ENCODE results near the gene DNM3.

DNM3 gene

GRCh38 chr1:172322219-172323061 lies 481.1 kb downstream of the DNM3 start:
- H3K9me3 ChIP-seq (ENCODE audit: control insufficient read depth in 5 of 5, low read length in 5 of 5): no peaks in the 10 kb centered on the region
- H3K9ac ChIP-seq (ENCODE audit: low read length in 5 of 5): peak overlapping the region in 2 of 5 donors; percentile 19 to 56
- H3K4me3 ChIP-seq (ENCODE audit: low read depth in 1 of 5, low read length in 5 of 5): peak overlapping the region; percentile 6 to 48 (median 37)
- no peaks in the 10 kb centered on the region for H3K36me3 ChIP-seq (ENCODE audit: control insufficient read depth in 5 of 5, insufficient read depth in 5 of 5, low read length in 5 of 5)
- H3K27me3 ChIP-seq (ENCODE audit: control insufficient read depth in 5 of 5, insufficient read depth in 4 of 5, low read length in 5 of 5): no peaks in the 10 kb centered on the region
- peaks cover 0 to 29% (median 19%) of the 10 kb centered on the region in 5 donors for H3K4me1 ChIP-seq (ENCODE audit: control insufficient read depth in 5 of 5, insufficient read depth in 5 of 5, low read length in 5 of 5)
- peak overlapping the region; percentile 63 for H3K27ac ChIP-seq (ENCODE audit: low read depth, low read length)

GRCh38 chr1:172323686-172324085 lies 482.4 kb downstream of the DNM3 start:
- Histone ChIP-seq H3K27ac (ENCODE audit: low read depth, low read length) (no peak overlapping the region), H3K9ac (ENCODE audit: low read length in 5 of 5) (no peak overlapping the region), H3K4me1 (ENCODE audit: control insufficient read depth in 5 of 5, insufficient read depth in 5 of 5, low read length in 5 of 5) (peaks cover 0 to 29% (median 19%) of the 10 kb centered on the region in 5 donors), H3K9me3 (ENCODE audit: control insufficient read depth in 5 of 5, low read length in 5 of 5) (peaks cover 0 to 4% (median 0%) of the 10 kb centered on the region in 5 donors), H3K4me3 (ENCODE audit: low read depth in 1 of 5, low read length in 5 of 5) (no peak overlapping the region), H3K27me3 (ENCODE audit: control insufficient read depth in 5 of 5, insufficient read depth in 4 of 5, low read length in 5 of 5) (no peaks in the 10 kb centered on the region), H3K36me3 (ENCODE audit: control insufficient read depth in 5 of 5, insufficient read depth in 5 of 5, low read length in 5 of 5) (no peaks in the 10 kb centered on the region)

- Histone ChIP-seq H3K4me3 (ENCODE audit: low read depth in 1 of 5, low read length in 5 of 5) (no peak overlapping the region), H3K27me3 (ENCODE audit: control insufficient read depth in 5 of 5, insufficient read depth in 4 of 5, low read length in 5 of 5) (no peaks in the 10 kb centered on the region), H3K9me3 (ENCODE audit: control insufficient read depth in 5 of 5, low read length in 5 of 5) (peaks cover 0 to 4% (median 0%) of the 10 kb centered on the region in 5 donors), H3K4me1 (ENCODE audit: control insufficient read depth in 5 of 5, insufficient read depth in 5 of 5, low read length in 5 of 5) (peaks cover 0 to 29% (median 19%) of the 10 kb centered on the region in 5 donors), H3K27ac (ENCODE audit: low read depth, low read length) (no peak overlapping the region), H3K9ac (ENCODE audit: low read length in 5 of 5) (no peak overlapping the region), H3K36me3 (ENCODE audit: control insufficient read depth in 5 of 5, insufficient read depth in 5 of 5, low read length in 5 of 5) (no peaks in the 10 kb centered on the region)
These were observed 482.8 kb downstream of the DNM3 start for GRCh38 chr1:172324086-172324485.

- H3K27ac ChIP-seq (ENCODE audit: low read depth, low read length): no peak overlapping the region
- H3K27me3 ChIP-seq (ENCODE audit: control insufficient read depth in 5 of 5, insufficient read depth in 4 of 5, low read length in 5 of 5): no peaks in the 10 kb centered on the region
- H3K9me3 ChIP-seq (ENCODE audit: control insufficient read depth in 5 of 5, low read length in 5 of 5): peaks cover 0 to 4% (median 0%) of the 10 kb centered on the region in 5 donors
- no peaks in the 10 kb centered on the region for H3K36me3 ChIP-seq (ENCODE audit: control insufficient read depth in 5 of 5, insufficient read depth in 5 of 5, low read length in 5 of 5)
- no peak overlapping the region for H3K9ac ChIP-seq (ENCODE audit: low read length in 5 of 5)
- H3K4me3 ChIP-seq (ENCODE audit: low read depth in 1 of 5, low read length in 5 of 5): no peak overlapping the region
- H3K4me1 ChIP-seq (ENCODE audit: control insufficient read depth in 5 of 5, insufficient read depth in 5 of 5, low read length in 5 of 5): peaks cover 0 to 29% (median 19%) of the 10 kb centered on the region in 5 donors
These were observed 483.5 kb downstream of the DNM3 start for GRCh38 chr1:172324761-172325160.

- H3K27me3 ChIP-seq (ENCODE audit: control insufficient read depth in 5 of 5, insufficient read depth in 4 of 5, low read length in 5 of 5): no peaks in the 10 kb centered on the region
- no peak overlapping the region for H3K4me3 ChIP-seq (ENCODE audit: low read depth in 1 of 5, low read length in 5 of 5)
- H3K36me3 ChIP-seq (ENCODE audit: control insufficient read depth in 5 of 5, insufficient read depth in 5 of 5, low read length in 5 of 5): no peaks in the 10 kb centered on the region
- no peak overlapping the region for H3K9ac ChIP-seq (ENCODE audit: low read length in 5 of 5)
- no peak overlapping the region for H3K27ac ChIP-seq (ENCODE audit: low read depth, low read length)
- H3K9me3 ChIP-seq (ENCODE audit: control insufficient read depth in 5 of 5, low read length in 5 of 5): peaks cover 0 to 4% (median 0%) of the 10 kb centered on the region in 5 donors
- peaks cover 0 to 29% (median 18%) of the 10 kb centered on the region in 5 donors for H3K4me1 ChIP-seq (ENCODE audit: control insufficient read depth in 5 of 5, insufficient read depth in 5 of 5, low read length in 5 of 5)
These were observed 484.2 kb downstream of the DNM3 start for GRCh38 chr1:172325531-172325930.

GRCh38 chr1:172326136-172326535 lies 484.8 kb downstream of the DNM3 start:
- Histone ChIP-seq H3K4me3 (ENCODE audit: low read depth in 1 of 5, low read length in 5 of 5) (no peak overlapping the region), H3K36me3 (ENCODE audit: control insufficient read depth in 5 of 5, insufficient read depth in 5 of 5, low read length in 5 of 5) (no peaks in the 10 kb centered on the region), H3K9me3 (ENCODE audit: control insufficient read depth in 5 of 5, low read length in 5 of 5) (peaks cover 0 to 4% (median 0%) of the 10 kb centered on the region in 5 donors), H3K27ac (ENCODE audit: low read depth, low read length) (no peak overlapping the region), H3K27me3 (ENCODE audit: control insufficient read depth in 5 of 5, insufficient read depth in 4 of 5, low read length in 5 of 5) (no peaks in the 10 kb centered on the region), H3K9ac (ENCODE audit: low read length in 5 of 5) (no peak overlapping the region), H3K4me1 (ENCODE audit: control insufficient read depth in 5 of 5, insufficient read depth in 5 of 5, low read length in 5 of 5) (peaks cover 0 to 23% (median 17%) of the 10 kb centered on the region in 5 donors)

GRCh38 chr1:172328266-172328665 lies 487.0 kb downstream of the DNM3 start:
- H3K9me3 ChIP-seq (ENCODE audit: control insufficient read depth in 5 of 5, low read length in 5 of 5): peaks cover 0 to 4% (median 0%) of the 10 kb centered on the region in 5 donors
- H3K4me1 ChIP-seq (ENCODE audit: control insufficient read depth in 5 of 5, insufficient read depth in 5 of 5, low read length in 5 of 5): peaks cover 0 to 5% (median 1%) of the 10 kb centered on the region in 5 donors
- H3K4me3 ChIP-seq (ENCODE audit: low read depth in 1 of 5, low read length in 5 of 5): no peak overlapping the region
- H3K36me3 ChIP-seq (ENCODE audit: control insufficient read depth in 5 of 5, insufficient read depth in 5 of 5, low read length in 5 of 5): no peaks in the 10 kb centered on the region
- H3K9ac ChIP-seq (ENCODE audit: low read length in 5 of 5): no peak overlapping the region
- H3K27ac ChIP-seq (ENCODE audit: low read depth, low read length): no peak overlapping the region
- H3K27me3 ChIP-seq (ENCODE audit: control insufficient read depth in 5 of 5, insufficient read depth in 4 of 5, low read length in 5 of 5): no peaks in the 10 kb centered on the region

- Histone ChIP-seq H3K4me1 (ENCODE audit: control insufficient read depth in 5 of 5, insufficient read depth in 5 of 5, low read length in 5 of 5) (peaks cover 0 to 6% (median 0%) of the 10 kb centered on the region in 5 donors), H3K36me3 (ENCODE audit: control insufficient read depth in 5 of 5, insufficient read depth in 5 of 5, low read length in 5 of 5) (no peaks in the 10 kb centered on the region), H3K4me3 (ENCODE audit: low read depth in 1 of 5, low read length in 5 of 5) (no peak overlapping the region), H3K9ac (ENCODE audit: low read length in 5 of 5) (no peak overlapping the region), H3K9me3 (ENCODE audit: control insufficient read depth in 5 of 5, low read length in 5 of 5) (peaks cover 0 to 4% (median 0%) of the 10 kb centered on the region in 5 donors), H3K27me3 (ENCODE audit: control insufficient read depth in 5 of 5, insufficient read depth in 4 of 5, low read length in 5 of 5) (no peaks in the 10 kb centered on the region), H3K27ac (ENCODE audit: low read depth, low read length) (no peak overlapping the region)
These were observed 490.9 kb downstream of the DNM3 start for GRCh38 chr1:172332230-172332629.

- Histone ChIP-seq H3K36me3 (ENCODE audit: control insufficient read depth in 5 of 5, insufficient read depth in 5 of 5, low read length in 5 of 5) (no peaks in the 10 kb centered on the region), H3K9ac (ENCODE audit: low read length in 5 of 5) (no peak overlapping the region), H3K4me1 (ENCODE audit: control insufficient read depth in 5 of 5, insufficient read depth in 5 of 5, low read length in 5 of 5) (peaks cover 0 to 6% (median 0%) of the 10 kb centered on the region in 5 donors), H3K27me3 (ENCODE audit: control insufficient read depth in 5 of 5, insufficient read depth in 4 of 5, low read length in 5 of 5) (no peaks in the 10 kb centered on the region), H3K4me3 (ENCODE audit: low read depth in 1 of 5, low read length in 5 of 5) (no peak overlapping the region), H3K27ac (ENCODE audit: low read depth, low read length) (no peak overlapping the region), H3K9me3 (ENCODE audit: control insufficient read depth in 5 of 5, low read length in 5 of 5) (no peaks in the 10 kb centered on the region)
These were observed 494.1 kb downstream of the DNM3 start for GRCh38 chr1:172335377-172335776.

GRCh38 chr1:172338295-172338735 lies 497.0 kb downstream of the DNM3 start:
- Histone ChIP-seq H3K27ac (ENCODE audit: low read depth, low read length) (no peak overlapping the region), H3K9me3 (ENCODE audit: control insufficient read depth in 5 of 5, low read length in 5 of 5) (no peaks in the 10 kb centered on the region), H3K9ac (ENCODE audit: low read length in 5 of 5) (no peak overlapping the region), H3K36me3 (ENCODE audit: control insufficient read depth in 5 of 5, insufficient read depth in 5 of 5, low read length in 5 of 5) (no peaks in the 10 kb centered on the region), H3K4me1 (ENCODE audit: control insufficient read depth in 5 of 5, insufficient read depth in 5 of 5, low read length in 5 of 5) (peaks cover 0 to 10% (median 5%) of the 10 kb centered on the region in 5 donors), H3K27me3 (ENCODE audit: control insufficient read depth in 5 of 5, insufficient read depth in 4 of 5, low read length in 5 of 5) (no peaks in the 10 kb centered on the region), H3K4me3 (ENCODE audit: low read depth in 1 of 5, low read length in 5 of 5) (no peak overlapping the region)
